Neutrophil (primary cell): Measurements from ENCODE around the gene FRMPD2.

ENCODE experiments used
- H3K27ac ChIP-seq: fragments of 200-600 bp; sonication (generic); 2 replicates; pipeline ENCODE4 v1.5.1; 2016; ENCODE audit warnings: mild to moderate bottlenecking, moderate library complexity
- H3K27me3 ChIP-seq: fragments of 200-600 bp; sonication (generic); 2 replicates; pipeline ENCODE4 v1.6.0; 2016; ENCODE audit warnings: mild to moderate bottlenecking
- H3K36me3 ChIP-seq: fragments of 200-600 bp; sonication (generic); 2 replicates; pipeline ENCODE4 v1.5.1; 2017
- H3K4me1 ChIP-seq, 2 experiments: fragments of 200-600 bp in 1 of 2; sonication (generic) in 1 of 2; 1 replicate in 1 of 2; 2 replicates in 1 of 2; pipeline versions ENCODE4 v1.5.1 to v1.6.1; 2013 to 2016; ENCODE audit warnings: low read depth in 1 of 2, low read length in 1 of 2, mild to moderate bottlenecking in 1 of 2, moderate library complexity in 1 of 2; ENCODE audit not compliant: control insufficient read depth in 1 of 2, insufficient read depth in 1 of 2
- H3K4me3 ChIP-seq, 2 experiments: fragments of 200-600 bp in 1 of 2; sonication (generic) in 1 of 2; 1 replicate in 1 of 2; 2 replicates in 1 of 2; pipeline ENCODE4 v1.5.1; 2013 to 2016; ENCODE audit warnings: low read depth in 1 of 2, low read length in 1 of 2, mild to moderate bottlenecking in 1 of 2, moderate library complexity in 1 of 2
- H3K9me3 ChIP-seq: fragments of 200-600 bp; sonication (generic); 2 replicates; pipeline ENCODE4 v1.5.1; 2016
- CTCF ChIP-seq: fragments of 200-600 bp; sonication (generic); IDR thresholded peaks from 2 replicates; pipeline ENCODE4 v1.5.1; 2016; ENCODE audit warnings: antibody characterized with exemption

FRMPD2 gene

GRCh38 chr10:48214716-48215485, 59.6 kb downstream of the FRMPD2 start:
- no peak overlapping the region for H3K4me3 ChIP-seq
- no peaks in the 10 kb centered on the region for H3K27me3 ChIP-seq
- no peaks in the 10 kb centered on the region for H3K4me1 ChIP-seq
- H3K9me3 ChIP-seq: no peaks in the 10 kb centered on the region
- no peaks in the 10 kb centered on the region for H3K36me3 ChIP-seq
- no peak for TF ChIP-seq CTCF
- no peak overlapping the region for H3K27ac ChIP-seq

- no peak overlapping the region for H3K4me3 ChIP-seq
- H3K27ac ChIP-seq: no peak overlapping the region
- TF ChIP-seq CTCF: no peak
- no peaks in the 10 kb centered on the region for H3K36me3 ChIP-seq
- no peaks in the 10 kb centered on the region for H3K4me1 ChIP-seq
- H3K27me3 ChIP-seq: no peaks in the 10 kb centered on the region
- no peaks in the 10 kb centered on the region for H3K9me3 ChIP-seq
Measured at GRCh38 chr10:48213047-48213446, 61.4 kb downstream of the FRMPD2 start.

- TF ChIP-seq CTCF: no peak
- Histone ChIP-seq H3K4me3 (no peak overlapping the region), H3K27me3 (no peaks in the 10 kb centered on the region), H3K4me1 (no peaks in the 10 kb centered on the region), H3K9me3 (no peaks in the 10 kb centered on the region), H3K27ac (no peak overlapping the region), H3K36me3 (no peaks in the 10 kb centered on the region)
Measured at GRCh38 chr10:48211777-48212176, 62.7 kb downstream of the FRMPD2 start.

GRCh38 chr10:48210966-48211365, 63.5 kb downstream of the FRMPD2 start:
- Histone ChIP-seq H3K9me3 (no peaks in the 10 kb centered on the region), H3K36me3 (no peaks in the 10 kb centered on the region), H3K4me1 (no peaks in the 10 kb centered on the region), H3K27me3 (no peaks in the 10 kb centered on the region), H3K4me3 (no peak overlapping the region), H3K27ac (no peak overlapping the region)
- no peak for TF ChIP-seq CTCF

- no peaks in the 10 kb centered on the region for H3K4me1 ChIP-seq
- no peaks in the 10 kb centered on the region for H3K27me3 ChIP-seq
- TF ChIP-seq CTCF: no peak
- no peaks in the 10 kb centered on the region for H3K9me3 ChIP-seq
- H3K27ac ChIP-seq: no peak overlapping the region
- H3K4me3 ChIP-seq: no peak overlapping the region
- no peaks in the 10 kb centered on the region for H3K36me3 ChIP-seq
Measured at GRCh38 chr10:48210391-48210790, 64.1 kb downstream of the FRMPD2 start.
